GM23338 (cell line): ENCODE data around the gene NCOA4. TPM values are rescaled to one million over a fixed set of nuclear protein-coding genes. Genes with fewer than 3 reads are reported as not detected.

Source experiments
- ATAC-seq: fragments of 200-7000 bp; cut with Tn5 transposase; 3 replicates; pipeline ENCODE4 v1.9.1; 2020
- DNase-seq: peaks from one replicate; pipeline ENCODE4 v3.0.0-alpha.2; 2015; ENCODE audit warnings: low spot score
- H2AFZ ChIP-seq: fragments of 200-600 bp; sonication (generic); 2 replicates; pipeline ENCODE4 v1.8.0; 2016; ENCODE audit warnings: antibody characterized with exemption, mild to moderate bottlenecking, moderate library complexity
- H3F3A ChIP-seq: fragments of 200-600 bp; sonication (generic); replicated peaks from 2 replicates; pipeline ENCODE4 v1.8.0; 2017; ENCODE audit warnings: antibody characterized with exemption, mixed run types, low read depth
- H3K27ac ChIP-seq: fragments of 200-600 bp; sonication (generic); 2 replicates; pipeline ENCODE4 v1.6.1; 2016; ENCODE audit warnings: low read depth
- H3K27me3 ChIP-seq: fragments of 200-600 bp; sonication (generic); 2 replicates; pipeline ENCODE4 v1.8.0; 2016; ENCODE audit warnings: mild to moderate bottlenecking, mixed run types, moderate library complexity; ENCODE audit not compliant: insufficient read depth
- H3K36me3 ChIP-seq: fragments of 200-600 bp; sonication (generic); 2 replicates; pipeline ENCODE4 v1.8.0; 2016; ENCODE audit warnings: mild to moderate bottlenecking; ENCODE audit not compliant: insufficient read depth
- H3K4me1 ChIP-seq: fragments of 200-600 bp; sonication (generic); 2 replicates; pipeline ENCODE4 v1.8.0; 2016; ENCODE audit warnings: mild to moderate bottlenecking, moderate library complexity; ENCODE audit not compliant: insufficient read depth
- H3K4me2 ChIP-seq: fragments of 200-600 bp; sonication (generic); 2 replicates; pipeline ENCODE4 v1.7.1; 2017; ENCODE audit warnings: mixed run types
- H3K4me3 ChIP-seq: fragments of 200-600 bp; sonication (generic); 2 replicates; pipeline ENCODE4 v1.6.1; 2016; ENCODE audit warnings: mixed run types
- H3K79me2 ChIP-seq: fragments of 200-600 bp; sonication (generic); replicated peaks from 2 replicates; pipeline ENCODE4 v1.8.0; 2017; ENCODE audit warnings: mild to moderate bottlenecking; ENCODE audit not compliant: insufficient read depth
- H3K9me2 ChIP-seq: fragments of 200-600 bp; sonication (generic); 2 replicates; pipeline ENCODE4 v1.8.0; 2017; ENCODE audit not compliant: insufficient read depth
- H4K20me1 ChIP-seq: fragments of 200-600 bp; sonication (generic); replicated peaks from 2 replicates; pipeline ENCODE4 v1.8.0; 2017; ENCODE audit warnings: mild to moderate bottlenecking; ENCODE audit not compliant: insufficient read depth
- H3K27ac Mint-ChIP-seq: 2 replicates; pipeline ENCODE4 v1.8.0; 2020; ENCODE audit warnings: inconsistent platforms, mild to moderate bottlenecking, moderate library complexity, mixed read lengths
- H3K27me3 Mint-ChIP-seq: 3 replicates; pipeline ENCODE4 v1.8.0; 2022; ENCODE audit warnings: low read depth, mild to moderate bottlenecking, moderate library complexity, mixed read lengths, inconsistent platforms; ENCODE audit not compliant: insufficient read depth, poor library complexity
- H3K36me3 Mint-ChIP-seq: 3 replicates; pipeline ENCODE4 v1.8.0; 2021; ENCODE audit warnings: low read depth, mild to moderate bottlenecking, inconsistent platforms, moderate library complexity, mixed read lengths
- H3K4me1 Mint-ChIP-seq: 3 replicates; pipeline ENCODE4 v1.8.0; 2020; ENCODE audit warnings: mild to moderate bottlenecking, inconsistent platforms, mixed read lengths
- H3K4me3 Mint-ChIP-seq: 3 replicates; pipeline ENCODE4 v1.8.0; 2021; ENCODE audit warnings: moderate library complexity, mild to moderate bottlenecking, inconsistent platforms, mixed read lengths
- H3K9me3 Mint-ChIP-seq: 3 replicates; pipeline ENCODE4 v1.8.0; 2020; ENCODE audit warnings: moderate library complexity, mild to moderate bottlenecking, inconsistent platforms, mixed read lengths
- CREB1 ChIP-seq: fragments of 250-450 bp; sonication (Bioruptor Pico); IDR thresholded peaks from 2 replicates; pipeline ENCODE4 v1.5.0; 2020; ENCODE audit warnings: low read depth, mild to moderate bottlenecking, moderate library complexity
- CTCF ChIP-seq, 2 experiments: fragments of 200-600 bp in 1 of 2; sonication (generic) in 1 of 2; conservative IDR thresholded peaks; 2 replicates each; pipeline versions ENCODE4 v1.5.1 to v1.6.1; 2016 to 2017; ENCODE audit warnings: antibody characterized with exemption in 2 of 2, low read depth in 2 of 2, mild to moderate bottlenecking in 2 of 2, moderate library complexity in 1 of 2
- EZH2 ChIP-seq: fragments of 200-600 bp; sonication (generic); IDR thresholded peaks from one replicate; pipeline ENCODE4 v1.8.0; 2017; ENCODE audit warnings: antibody characterized with exemption, mild to moderate bottlenecking, low read depth; ENCODE audit not compliant: unreplicated experiment
- EZH2phosphoT487 ChIP-seq: fragments of 200-600 bp; sonication (generic); IDR thresholded peaks from one replicate; pipeline ENCODE4 v1.8.1; 2018; ENCODE audit warnings: antibody characterized with exemption; ENCODE audit not compliant: unreplicated experiment
- JUNB ChIP-seq: IDR thresholded peaks from one replicate; pipeline ENCODE4 v1.6.1; 2016; ENCODE audit warnings: antibody characterized with exemption; ENCODE audit not compliant: unreplicated experiment
- NANOG ChIP-seq: IDR thresholded peaks from 2 replicates; pipeline ENCODE4 v1.6.1; 2016; ENCODE audit warnings: antibody characterized with exemption, borderline replicate concordance
- POLR2AphosphoS5 ChIP-seq: IDR thresholded peaks from 2 replicates; pipeline ENCODE4 v1.6.1; 2016; ENCODE audit warnings: antibody characterized with exemption, low read depth
- STAT1 ChIP-seq: IDR thresholded peaks from one replicate; pipeline ENCODE4 v1.6.1; 2016; ENCODE audit warnings: antibody characterized with exemption; ENCODE audit not compliant: unreplicated experiment
- ZNF114 ChIP-seq: fragments of 250-450 bp; sonication (Bioruptor Pico); IDR thresholded peaks from 2 replicates; pipeline ENCODE4 v1.5.0; 2020; ENCODE audit warnings: mild to moderate bottlenecking, moderate library complexity
- ZNF331 ChIP-seq: fragments of 250-450 bp; sonication (Bioruptor Pico); IDR thresholded peaks from 2 replicates; pipeline ENCODE4 v1.5.0; 2020; ENCODE audit warnings: low read depth, mild to moderate bottlenecking, moderate library complexity
- polyA plus RNA-seq: library from polyadenylated mRNA; unstranded; fragments of >200 nt; fragmentation: Nextera tagmentation; extraction: Ambion mirVana; gene quantifications from 2 replicates; pipeline ENCODE4 v1.2.1, GENCODE V29; 2016
- total RNA-seq: library from RNA; depleted of rRNA; stranded (reverse); fragments of >200 nt; shearing (Covaris generic); gene quantifications from 2 replicates; pipeline ENCODE4 v1.2.3, GENCODE V29; 2014
- TF ChIP-seq, protein P1 (sequence below): IDR thresholded peaks from one replicate; pipeline ENCODE4 v1.6.1; 2018; ENCODE audit warnings: antibody characterized with exemption; ENCODE audit not compliant: unreplicated experiment
- TF ChIP-seq, protein P2 (sequence below): fragments of 250-450 bp; sonication (Bioruptor Pico); IDR thresholded peaks from 2 replicates; pipeline ENCODE4 v1.5.0; 2020; ENCODE audit warnings: mild to moderate bottlenecking, moderate library complexity

Gene NCOA4
- total and polyA plus RNA-seq, 2 experiments from 2014 or later, result 24.9 to 76.9 TPM

GRCh38 chr10:46075869-46076268 lies 45.4 kb upstream of the NCOA4 start (continued):
- TF ChIP-seq, protein P1, sequence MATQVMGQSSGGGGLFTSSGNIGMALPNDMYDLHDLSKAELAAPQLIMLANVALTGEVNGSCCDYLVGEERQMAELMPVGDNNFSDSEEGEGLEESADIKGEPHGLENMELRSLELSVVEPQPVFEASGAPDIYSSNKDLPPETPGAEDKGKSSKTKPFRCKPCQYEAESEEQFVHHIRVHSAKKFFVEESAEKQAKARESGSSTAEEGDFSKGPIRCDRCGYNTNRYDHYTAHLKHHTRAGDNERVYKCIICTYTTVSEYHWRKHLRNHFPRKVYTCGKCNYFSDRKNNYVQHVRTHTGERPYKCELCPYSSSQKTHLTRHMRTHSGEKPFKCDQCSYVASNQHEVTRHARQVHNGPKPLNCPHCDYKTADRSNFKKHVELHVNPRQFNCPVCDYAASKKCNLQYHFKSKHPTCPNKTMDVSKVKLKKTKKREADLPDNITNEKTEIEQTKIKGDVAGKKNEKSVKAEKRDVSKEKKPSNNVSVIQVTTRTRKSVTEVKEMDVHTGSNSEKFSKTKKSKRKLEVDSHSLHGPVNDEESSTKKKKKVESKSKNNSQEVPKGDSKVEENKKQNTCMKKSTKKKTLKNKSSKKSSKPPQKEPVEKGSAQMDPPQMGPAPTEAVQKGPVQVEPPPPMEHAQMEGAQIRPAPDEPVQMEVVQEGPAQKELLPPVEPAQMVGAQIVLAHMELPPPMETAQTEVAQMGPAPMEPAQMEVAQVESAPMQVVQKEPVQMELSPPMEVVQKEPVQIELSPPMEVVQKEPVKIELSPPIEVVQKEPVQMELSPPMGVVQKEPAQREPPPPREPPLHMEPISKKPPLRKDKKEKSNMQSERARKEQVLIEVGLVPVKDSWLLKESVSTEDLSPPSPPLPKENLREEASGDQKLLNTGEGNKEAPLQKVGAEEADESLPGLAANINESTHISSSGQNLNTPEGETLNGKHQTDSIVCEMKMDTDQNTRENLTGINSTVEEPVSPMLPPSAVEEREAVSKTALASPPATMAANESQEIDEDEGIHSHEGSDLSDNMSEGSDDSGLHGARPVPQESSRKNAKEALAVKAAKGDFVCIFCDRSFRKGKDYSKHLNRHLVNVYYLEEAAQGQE, result no peak
- TF ChIP-seq JUNB (no peak), ZNF331 (CRISPR knock-in tag) (no peak), EZH2 (no peak)

- Mint-ChIP-seq H3K27me3 (peaks cover 4% of the 10 kb centered on the region), H3K9me3 (0 out of 3 replicates have a peak, but pooled peaks cover 2% of the 10 kb centered on the region), H3K36me3 (no peaks in the 10 kb centered on the region; the same call in 2 of the 3 replicates), H3K4me1 (peaks cover 3% of the 10 kb centered on the region; the same call in 2 of the 3 replicates), H3K27ac (no peak overlapping the region), H3K4me3 (no peak overlapping the region)
- H3K4me1 ChIP-seq, result peaks cover 7% of the 10 kb centered on the region; the same call in 1 of the 2 replicates
- ATAC-seq, result no peak
- H3F3A ChIP-seq, result no peaks in the 10 kb centered on the region
- no peak overlapping the region for H3K27ac ChIP-seq
- no peaks in the 10 kb centered on the region for H3K9me2 ChIP-seq
- no peak overlapping the region for H3K4me2 ChIP-seq
- H2AFZ ChIP-seq, result peak overlapping the region; percentile 43; the same call in 1 of the 2 replicates
- H3K27me3 ChIP-seq, result no peaks in the 10 kb centered on the region
- H4K20me1 ChIP-seq, result no peaks in the 10 kb centered on the region
- no peak for DNase-seq
- no peaks in the 10 kb centered on the region for H3K79me2 ChIP-seq
- no peak overlapping the region for H3K4me3 ChIP-seq
- H3K36me3 ChIP-seq, result no peaks in the 10 kb centered on the region
- TF ChIP-seq, protein P2, sequence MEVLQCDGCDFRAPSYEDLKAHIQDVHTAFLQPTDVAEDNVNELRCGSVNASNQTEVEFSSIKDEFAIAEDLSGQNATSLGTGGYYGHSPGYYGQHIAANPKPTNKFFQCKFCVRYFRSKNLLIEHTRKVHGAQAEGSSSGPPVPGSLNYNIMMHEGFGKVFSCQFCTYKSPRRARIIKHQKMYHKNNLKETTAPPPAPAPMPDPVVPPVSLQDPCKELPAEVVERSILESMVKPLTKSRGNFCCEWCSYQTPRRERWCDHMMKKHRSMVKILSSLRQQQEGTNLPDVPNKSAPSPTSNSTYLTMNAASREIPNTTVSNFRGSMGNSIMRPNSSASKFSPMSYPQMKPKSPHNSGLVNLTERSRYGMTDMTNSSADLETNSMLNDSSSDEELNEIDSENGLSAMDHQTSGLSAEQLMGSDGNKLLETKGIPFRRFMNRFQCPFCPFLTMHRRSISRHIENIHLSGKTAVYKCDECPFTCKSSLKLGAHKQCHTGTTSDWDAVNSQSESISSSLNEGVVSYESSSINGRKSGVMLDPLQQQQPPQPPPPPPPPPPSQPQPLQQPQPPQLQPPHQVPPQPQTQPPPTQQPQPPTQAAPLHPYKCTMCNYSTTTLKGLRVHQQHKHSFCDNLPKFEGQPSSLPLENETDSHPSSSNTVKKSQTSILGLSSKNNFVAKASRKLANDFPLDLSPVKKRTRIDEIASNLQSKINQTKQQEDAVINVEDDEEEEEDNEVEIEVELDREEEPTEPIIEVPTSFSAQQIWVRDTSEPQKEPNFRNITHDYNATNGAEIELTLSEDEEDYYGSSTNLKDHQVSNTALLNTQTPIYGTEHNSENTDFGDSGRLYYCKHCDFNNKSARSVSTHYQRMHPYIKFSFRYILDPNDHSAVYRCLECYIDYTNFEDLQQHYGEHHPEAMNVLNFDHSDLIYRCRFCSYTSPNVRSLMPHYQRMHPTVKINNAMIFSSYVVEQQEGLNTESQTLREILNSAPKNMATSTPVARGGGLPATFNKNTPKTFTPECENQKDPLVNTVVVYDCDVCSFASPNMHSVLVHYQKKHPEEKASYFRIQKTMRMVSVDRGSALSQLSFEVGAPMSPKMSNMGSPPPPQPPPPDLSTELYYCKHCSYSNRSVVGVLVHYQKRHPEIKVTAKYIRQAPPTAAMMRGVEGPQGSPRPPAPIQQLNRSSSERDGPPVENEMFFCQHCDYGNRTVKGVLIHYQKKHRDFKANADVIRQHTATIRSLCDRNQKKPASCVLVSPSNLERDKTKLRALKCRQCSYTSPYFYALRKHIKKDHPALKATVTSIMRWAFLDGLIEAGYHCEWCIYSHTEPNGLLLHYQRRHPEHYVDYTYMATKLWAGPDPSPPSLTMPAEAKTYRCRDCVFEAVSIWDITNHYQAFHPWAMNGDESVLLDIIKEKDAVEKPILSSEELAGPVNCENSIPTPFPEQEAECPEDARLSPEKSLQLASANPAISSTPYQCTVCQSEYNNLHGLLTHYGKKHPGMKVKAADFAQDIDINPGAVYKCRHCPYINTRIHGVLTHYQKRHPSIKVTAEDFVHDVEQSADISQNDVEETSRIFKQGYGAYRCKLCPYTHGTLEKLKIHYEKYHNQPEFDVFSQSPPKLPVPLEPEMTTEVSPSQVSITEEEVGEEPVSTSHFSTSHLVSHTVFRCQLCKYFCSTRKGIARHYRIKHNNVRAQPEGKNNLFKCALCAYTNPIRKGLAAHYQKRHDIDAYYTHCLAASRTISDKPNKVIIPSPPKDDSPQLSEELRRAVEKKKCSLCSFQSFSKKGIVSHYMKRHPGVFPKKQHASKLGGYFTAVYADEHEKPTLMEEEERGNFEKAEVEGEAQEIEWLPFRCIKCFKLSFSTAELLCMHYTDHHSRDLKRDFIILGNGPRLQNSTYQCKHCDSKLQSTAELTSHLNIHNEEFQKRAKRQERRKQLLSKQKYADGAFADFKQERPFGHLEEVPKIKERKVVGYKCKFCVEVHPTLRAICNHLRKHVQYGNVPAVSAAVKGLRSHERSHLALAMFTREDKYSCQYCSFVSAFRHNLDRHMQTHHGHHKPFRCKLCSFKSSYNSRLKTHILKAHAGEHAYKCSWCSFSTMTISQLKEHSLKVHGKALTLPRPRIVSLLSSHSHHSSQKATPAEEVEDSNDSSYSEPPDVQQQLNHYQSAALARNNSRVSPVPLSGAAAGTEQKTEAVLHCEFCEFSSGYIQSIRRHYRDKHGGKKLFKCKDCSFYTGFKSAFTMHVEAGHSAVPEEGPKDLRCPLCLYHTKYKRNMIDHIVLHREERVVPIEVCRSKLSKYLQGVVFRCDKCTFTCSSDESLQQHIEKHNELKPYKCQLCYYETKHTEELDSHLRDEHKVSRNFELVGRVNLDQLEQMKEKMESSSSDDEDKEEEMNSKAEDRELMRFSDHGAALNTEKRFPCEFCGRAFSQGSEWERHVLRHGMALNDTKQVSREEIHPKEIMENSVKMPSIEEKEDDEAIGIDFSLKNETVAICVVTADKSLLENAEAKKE, result no peak
- TF ChIP-seq EZH2 (no peak), CREB1 (CRISPR knock-in tag) (no peak), ZNF114 (CRISPR knock-in tag) (no peak), NANOG (no peak), ZNF331 (CRISPR knock-in tag) (no peak), JUNB (no peak), STAT1 (no peak), POLR2AphosphoS5 (no peak), CTCF (conservative IDR thresholded peaks at IDR 0.05; ENCODE audit: low read depth in 2 of 2) (no peak), EZH2phosphoT487 (no peak)
Measured at GRCh38 chr10:46074196-46074946, 43.9 kb upstream of the NCOA4 start.
